Measurements from ENCODE around the gene LRRC28.

- TF ChIP-seq GATA2 (IDR thresholded peaks at IDR 0.05; ENCODE audit: low read depth, low read length) (no peak), GATA3 (IDR thresholded peaks at IDR 0.05; ENCODE audit: low read depth, low read length) (no peak)
Observed at GRCh38 chr15:99307735-99308134, 56.5 kb downstream of the LRRC28 start.

Data from SH-SY5Y (cell line).